Tibial nerve (tissue), 4 donors: ENCODE measurements around the gene CDC42BPB. TPM values are rescaled to one million over a fixed set of nuclear protein-coding genes. Genes with fewer than 3 reads are reported as not detected.

Source experiments
- DNase-seq, 2 donors: peaks; one replicate each; pipeline ENCODE4 v3.0.0-alpha.2; 2019; ENCODE audit warnings: low spot score in 2 of 2
- H3K27ac ChIP-seq, 4 donors: fragments of 200-600 bp; sonication (generic) in 3 of 4; one replicate each; pipeline ENCODE4 v1.5.1; 2017 to 2019; ENCODE audit warnings: mild to moderate bottlenecking in 1 of 4
- H3K27me3 ChIP-seq, 2 donors: fragments of 200-600 bp; sonication (generic) in 1 of 2; one replicate each; pipeline versions ENCODE4 v1.5.1 to v1.6.0; 2017 to 2019
- H3K36me3 ChIP-seq, 3 donors: fragments of 200-600 bp; sonication (generic); one replicate each; pipeline ENCODE4 v1.5.1; 2018 to 2019
- H3K4me1 ChIP-seq, 4 donors: fragments of 200-600 bp; sonication (generic) in 3 of 4; one replicate each; pipeline ENCODE4 v1.5.1; 2017 to 2019
- H3K4me3 ChIP-seq, 4 donors: fragments of 200-600 bp; sonication (generic) in 3 of 4; one replicate each; pipeline ENCODE4 v1.5.1; 2017 to 2019; ENCODE audit warnings: mild to moderate bottlenecking in 1 of 4, moderate library complexity in 1 of 4
- H3K9me3 ChIP-seq, 4 donors: fragments of 200-600 bp; sonication (generic) in 3 of 4; one replicate each; pipeline ENCODE4 v1.5.1; 2017 to 2019
- CTCF ChIP-seq, 5 experiments: fragments of 200-600 bp in 3 of 5; fragments of 450-650 bp in 2 of 5; sonication (generic) in 3 of 5; IDR thresholded peaks; one replicate each; pipeline ENCODE4 v1.5.1; 2016 to 2019; ENCODE audit warnings: antibody characterized with exemption in 5 of 5, mild to moderate bottlenecking in 3 of 5, moderate library complexity in 2 of 5
- EP300 ChIP-seq, 2 donors: sonication (generic); formaldehyde crosslinking; IDR thresholded peaks; one replicate each; pipeline ENCODE4 v1.6.1; 2017; ENCODE audit warnings: antibody characterized with exemption in 2 of 2, mild to moderate bottlenecking in 1 of 2
- POLR2A ChIP-seq, 2 donors: fragments of 450-650 bp; IDR thresholded peaks; one replicate each; pipeline ENCODE4 v1.6.1; 2017; ENCODE audit warnings: antibody characterized with exemption in 2 of 2, mild to moderate bottlenecking in 2 of 2, moderate library complexity in 2 of 2
- WGBS, 2 donors: methylation state at CpG; one replicate each; pipeline ENCODE4 v1.1.5; 2018; 5-methylcytosine and 5-hydroxymethylcytosine counted together
- total RNA-seq, 4 donors: library from RNA; depleted of rRNA; stranded (reverse); fragments of >200 nt; gene quantifications; one replicate each; pipeline ENCODE4 v1.1.0, GENCODE V29; 2016

Gene CDC42BPB
- 100 to 1,000 TPM; 115 to 172 (median 134) TPM for total RNA-seq

- no peaks in the 10 kb centered on the region for H3K27me3 ChIP-seq
- H3K4me1 ChIP-seq, result peaks cover 0 to 58% (median 29%) of the 10 kb centered on the region in 4 donors
- no peaks in the 10 kb centered on the region for H3K36me3 ChIP-seq
- H3K27ac ChIP-seq, result peak within 1 kb of the TSS; percentile 76 to 96 (median 88)
- DNase-seq, result peak; percentile 61 to 73
- TF ChIP-seq CTCF (IDR thresholded peaks at IDR 0.05) (no peak), POLR2A (IDR thresholded peaks at IDR 0.05) (peak in 1 of 2 donors; percentile 35), EP300 (IDR thresholded peaks at IDR 0.05) (peak in 1 of 2 donors; percentile 79)
- peak within 1 kb of the TSS; percentile 80 to 99 (median 94) for H3K4me3 ChIP-seq
- no peaks in the 10 kb centered on the region for H3K9me3 ChIP-seq
- 0 to 4% methylated on average over 9 to 14 of the region's 113 CpGs for WGBS, 2 donors
Observed at GRCh38 chr14:103057372-103058163, at the start of gene CDC42BPB. Gene CDC42BPB (minus strand): TSS chr14:103057549. CDS start chr14:103057173, 376 bp downstream.

- peaks cover 2 to 42% of the 10 kb centered on the region in 2 donors for H3K27me3 ChIP-seq
- 54 to 70% methylated on average over 7 of the region's 9 CpGs for WGBS, 2 donors
Observed at GRCh38 chr14:103105580-103106150, 48.3 kb upstream of the CDC42BPB start.

GRCh38 chr14:103104654-103105452 lies 47.5 kb upstream of the CDC42BPB start:
- DNase-seq, result peak; percentile 53 to 69
- WGBS, 2 donors, result 5 to 6% methylated on average over 38 to 50 of the region's 59 CpGs
- Histone ChIP-seq H3K27me3 (peaks cover 2 to 44% of the 10 kb centered on the region in 2 donors), H3K27ac (no peak overlapping the region), H3K9me3 (no peaks in the 10 kb centered on the region), H3K4me1 (peaks cover 0 to 43% (median 30%) of the 10 kb centered on the region in 4 donors), H3K36me3 (no peaks in the 10 kb centered on the region), H3K4me3 (no peak overlapping the region)
- TF ChIP-seq CTCF (IDR thresholded peaks at IDR 0.05) (peak; percentile 94 to 99 (median 98)), EP300 (IDR thresholded peaks at IDR 0.05) (no peak), POLR2A (IDR thresholded peaks at IDR 0.05) (no peak)

More at GRCh38 chr14:103105580-103106150, 48.3 kb upstream of the CDC42BPB start:
- H3K4me1 ChIP-seq, result peaks cover 0 to 49% (median 37%) of the 10 kb centered on the region in 4 donors
- no peak for TF ChIP-seq POLR2A (IDR thresholded peaks at IDR 0.05)
- peak in 1 of 5 experiments; percentile 6 for TF ChIP-seq CTCF (IDR thresholded peaks at IDR 0.05)
- H3K4me3 ChIP-seq, result no peak overlapping the region
- no peak overlapping the region for H3K27ac ChIP-seq
- no peak for DNase-seq
- H3K36me3 ChIP-seq, result no peaks in the 10 kb centered on the region
- no peaks in the 10 kb centered on the region for H3K9me3 ChIP-seq

GRCh38 chr14:103104389-103104653 lies 47.0 kb upstream of the CDC42BPB start:
- Histone ChIP-seq H3K4me1 (peaks cover 0 to 45% (median 26%) of the 10 kb centered on the region in 4 donors), H3K9me3 (no peaks in the 10 kb centered on the region), H3K27ac (no peak overlapping the region), H3K36me3 (no peaks in the 10 kb centered on the region), H3K27me3 (peaks cover 2 to 44% of the 10 kb centered on the region in 2 donors), H3K4me3 (no peak overlapping the region)
- no peak for DNase-seq
- no peak for TF ChIP-seq POLR2A (IDR thresholded peaks at IDR 0.05)
- no peak for TF ChIP-seq CTCF (IDR thresholded peaks at IDR 0.05)
- TF ChIP-seq EP300 (IDR thresholded peaks at IDR 0.05), result no peak
- 17 to 18% methylated on average over 1 to 13 of the region's 20 CpGs for WGBS, 2 donors
